ENCODE data around the gene LCE1E.
A peak's percentile ranks its signal among the peaks of the same experiment; 100 is the strongest.

The LCE1E gene

GRCh38 chr1:152786077-152786476 lies at the start of gene LCE1E:
TSS of gene LCE1E (plus strand) at chr1:152786257. CDS start at chr1:152787300, 1,043 bp downstream.
- DNase-seq (ENCODE audit: low read depth), result no peak
- TF ChIP-seq CTCF (conservative IDR thresholded peaks at IDR 0.05; ENCODE audit: low read length), result no peak

GRCh38 chr1:152737997-152738396 lies 48.1 kb upstream of the LCE1E start:
- no peak overlapping the region for H3K4me3 ChIP-seq (ENCODE audit: low read length)
- no peak for DNase-seq (ENCODE audit: low read depth)
- TF ChIP-seq CTCF (conservative IDR thresholded peaks at IDR 0.05; ENCODE audit: low read length), result no peak

More at GRCh38 chr1:152786077-152786476, at the start of gene LCE1E:
- no peak within 1 kb of the TSS for H3K4me3 ChIP-seq (ENCODE audit: low read length)

- H3K4me3 ChIP-seq (ENCODE audit: low read length), result no peak overlapping the region
- TF ChIP-seq CTCF (conservative IDR thresholded peaks at IDR 0.05; ENCODE audit: low read length), result no peak
- DNase-seq (ENCODE audit: low read depth), result peak; percentile 11
Observed at GRCh38 chr1:152739841-152740240, 46.2 kb upstream of the LCE1E start.

GRCh38 chr1:152741656-152742055 lies 44.4 kb upstream of the LCE1E start:
- no peak for DNase-seq (ENCODE audit: low read depth)
- no peak for TF ChIP-seq CTCF (conservative IDR thresholded peaks at IDR 0.05; ENCODE audit: low read length)
- no peak overlapping the region for H3K4me3 ChIP-seq (ENCODE audit: low read length)

- DNase-seq (ENCODE audit: low read depth), result peak; percentile 51
- no peak for TF ChIP-seq CTCF (conservative IDR thresholded peaks at IDR 0.05; ENCODE audit: low read length)
- H3K4me3 ChIP-seq (ENCODE audit: low read length), result no peak overlapping the region
Observed at GRCh38 chr1:152743371-152744145, 42.5 kb upstream of the LCE1E start.

GRCh38 chr1:152745289-152745704 lies 40.8 kb upstream of the LCE1E start:
- DNase-seq (ENCODE audit: low read depth), result peak; percentile 17
- H3K4me3 ChIP-seq (ENCODE audit: low read length), result no peak overlapping the region
- no peak; the same call in 1 of the 2 replicates for TF ChIP-seq CTCF (conservative IDR thresholded peaks at IDR 0.05; ENCODE audit: low read length)

- DNase-seq (ENCODE audit: low read depth), result no peak
- TF ChIP-seq CTCF (conservative IDR thresholded peaks at IDR 0.05; ENCODE audit: low read length), result no peak
- no peak overlapping the region for H3K4me3 ChIP-seq (ENCODE audit: low read length)
Observed at GRCh38 chr1:152745765-152746444, 40.2 kb upstream of the LCE1E start.

Measured in AG10803 (cell line).